ENCODE data around the gene MEOX1.
"Not testable (repeated sequence)": the region's sequence is repeated elsewhere in the genome, so short reads cannot be mapped to it uniquely, and the experiment has no call there.

The MEOX1 gene

DNA sequence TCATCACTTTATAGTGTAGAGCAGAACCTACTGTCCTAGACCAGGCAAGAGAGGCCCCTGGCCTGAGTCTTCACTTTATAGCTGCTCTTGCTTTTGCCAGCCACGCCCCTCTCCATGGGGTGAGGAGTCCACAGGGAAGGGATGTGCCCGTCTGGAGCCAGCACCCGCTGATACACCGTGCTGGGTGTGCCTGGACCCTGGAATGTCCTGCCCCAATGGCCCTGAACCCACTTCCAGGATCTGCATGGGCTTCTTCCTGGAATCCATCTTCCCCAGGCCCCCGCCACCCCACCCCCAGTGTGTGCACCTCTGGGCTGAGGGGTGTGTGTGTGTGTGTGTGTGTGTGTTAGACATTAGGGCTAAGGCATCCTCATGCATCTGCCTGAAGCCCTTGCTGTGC lies 44.9 kb downstream of the MEOX1 start:
- no peak for DNase-seq (ENCODE audit: low read depth)

DNA sequence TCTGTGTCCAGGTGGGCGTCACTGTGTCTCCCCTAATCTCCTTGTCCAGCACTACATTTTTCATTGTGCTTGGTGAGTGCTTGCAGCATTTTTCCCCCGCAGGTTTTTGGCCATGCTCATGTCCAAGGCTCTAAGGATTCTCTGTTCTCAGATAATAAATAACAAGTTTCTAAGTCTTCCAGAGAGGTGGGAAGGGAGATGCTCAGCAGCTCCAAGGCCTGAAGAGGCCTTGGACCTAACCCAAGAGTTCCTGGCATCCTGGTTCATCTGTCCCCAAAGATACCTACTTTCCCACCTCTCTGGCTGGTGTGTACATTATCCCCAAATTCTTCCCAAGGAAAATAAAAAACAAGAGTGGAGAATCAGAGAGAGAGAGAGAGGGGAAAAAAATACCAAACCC lies 45.3 kb downstream of the MEOX1 start:
- no peak for DNase-seq (ENCODE audit: low read depth)

DNA sequence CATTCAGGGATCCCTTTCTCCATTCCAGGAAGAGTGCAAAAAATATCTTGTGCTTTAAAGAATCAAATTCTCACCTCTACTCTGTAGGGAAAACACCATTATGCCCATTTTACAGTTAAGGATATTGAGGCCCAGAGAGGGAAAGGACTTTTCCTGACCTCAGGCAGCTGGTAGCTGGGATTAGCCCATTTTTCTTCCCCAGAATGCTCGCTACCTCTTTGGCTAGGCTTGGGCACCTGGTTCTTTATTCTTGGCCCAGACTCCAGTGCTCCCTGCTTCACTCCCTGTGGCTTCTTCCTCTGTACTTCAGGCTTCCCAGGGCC lies 45.7 kb downstream of the MEOX1 start:
- no peak for DNase-seq (ENCODE audit: low read depth)

DNA sequence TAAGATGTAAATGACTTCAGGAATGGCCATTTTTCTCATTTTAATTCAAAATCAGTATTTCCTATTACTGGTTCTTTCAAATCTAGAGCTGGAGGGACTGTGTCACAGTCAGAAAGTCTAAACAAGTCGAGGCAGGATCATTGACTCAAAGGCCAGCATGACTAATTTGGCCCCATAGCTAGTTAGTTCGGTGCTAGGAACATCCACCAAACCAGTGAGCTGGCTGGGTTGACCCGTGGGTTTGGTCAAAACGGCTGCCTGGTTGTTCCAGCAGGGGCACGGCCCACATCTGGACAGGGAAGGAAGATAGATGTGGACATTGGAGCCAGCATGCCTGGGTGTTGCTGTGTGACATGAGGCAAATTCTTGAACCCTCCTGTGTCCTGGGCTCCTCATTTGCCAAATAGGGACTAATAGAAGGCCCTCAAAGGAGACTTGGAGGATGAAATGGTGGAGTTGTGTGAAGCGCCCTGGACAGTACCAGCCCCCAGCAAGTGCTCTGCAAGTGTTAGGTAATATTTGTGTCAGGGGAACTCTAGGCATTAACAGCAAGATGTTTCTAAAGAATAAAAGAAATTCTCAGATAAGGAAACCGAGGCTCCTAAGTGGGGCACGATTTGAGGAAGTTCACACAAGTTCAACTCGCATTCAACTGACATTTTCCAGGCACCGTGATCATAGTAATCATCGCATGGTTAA lies 46.2 kb downstream of the MEOX1 start:
- no peak for DNase-seq (ENCODE audit: low read depth)

DNA sequence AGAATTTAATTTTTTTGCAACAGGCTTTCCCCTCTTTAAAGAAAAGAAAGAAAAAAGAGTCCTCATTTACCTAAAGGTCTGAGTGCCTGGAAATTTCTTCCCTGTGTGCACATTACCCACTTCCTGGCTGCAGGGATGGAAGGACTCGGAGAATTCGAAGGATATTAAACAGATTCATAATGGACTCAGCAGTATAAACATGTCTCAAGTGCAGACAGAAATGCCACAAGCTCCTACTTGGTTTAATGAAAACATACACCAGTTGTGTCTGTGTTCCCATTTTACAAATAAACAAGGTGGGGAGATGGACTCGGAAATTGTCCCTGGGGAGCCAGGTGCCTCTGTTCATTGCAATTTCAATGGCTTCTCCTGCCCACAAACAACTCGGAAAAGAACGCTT lies 47.2 kb downstream of the MEOX1 start:
- DNase-seq (ENCODE audit: low read depth) = no peak

DNA sequence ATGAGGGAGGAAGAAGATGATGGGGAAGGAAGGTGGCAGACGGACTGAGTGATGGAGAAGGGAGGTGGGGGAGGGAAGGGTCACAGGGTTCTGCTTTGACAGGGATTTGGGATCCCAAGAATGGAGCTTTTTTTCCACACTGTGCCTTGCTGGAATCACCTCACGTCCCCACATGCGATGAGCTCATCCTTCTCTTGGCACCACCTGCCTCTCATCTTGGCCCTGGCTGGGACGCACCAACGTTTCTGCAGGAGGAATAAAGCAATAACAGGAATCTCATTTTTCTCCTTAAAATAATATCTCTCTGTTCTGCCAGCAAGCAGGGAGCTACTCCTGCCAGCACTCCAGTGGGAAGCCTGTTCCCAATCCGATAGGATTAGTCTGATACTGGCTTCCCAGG lies 47.8 kb downstream of the MEOX1 start:
- DNase-seq (ENCODE audit: low read depth) = no peak

DNA sequence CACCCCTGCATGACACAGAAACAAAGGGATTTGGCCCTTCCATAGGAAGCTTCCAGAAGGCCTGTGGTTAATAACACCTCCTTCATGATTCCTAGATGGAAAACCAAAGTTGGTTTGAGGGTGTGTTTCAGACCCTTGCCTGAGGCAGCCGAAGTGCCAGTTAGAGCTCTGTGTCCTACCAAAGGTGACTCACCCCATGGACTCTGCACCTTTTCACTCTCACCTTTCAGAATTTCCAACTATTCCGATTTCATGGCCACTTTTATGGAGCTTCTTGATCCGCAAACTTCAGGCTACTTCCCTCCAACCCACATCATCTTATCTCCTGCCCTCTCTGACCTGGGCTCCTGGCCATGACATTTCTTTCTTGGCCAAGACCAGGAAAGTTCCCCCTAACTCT lies 49.2 kb downstream of the MEOX1 start:
- no peak for DNase-seq (ENCODE audit: low read depth)

DNA sequence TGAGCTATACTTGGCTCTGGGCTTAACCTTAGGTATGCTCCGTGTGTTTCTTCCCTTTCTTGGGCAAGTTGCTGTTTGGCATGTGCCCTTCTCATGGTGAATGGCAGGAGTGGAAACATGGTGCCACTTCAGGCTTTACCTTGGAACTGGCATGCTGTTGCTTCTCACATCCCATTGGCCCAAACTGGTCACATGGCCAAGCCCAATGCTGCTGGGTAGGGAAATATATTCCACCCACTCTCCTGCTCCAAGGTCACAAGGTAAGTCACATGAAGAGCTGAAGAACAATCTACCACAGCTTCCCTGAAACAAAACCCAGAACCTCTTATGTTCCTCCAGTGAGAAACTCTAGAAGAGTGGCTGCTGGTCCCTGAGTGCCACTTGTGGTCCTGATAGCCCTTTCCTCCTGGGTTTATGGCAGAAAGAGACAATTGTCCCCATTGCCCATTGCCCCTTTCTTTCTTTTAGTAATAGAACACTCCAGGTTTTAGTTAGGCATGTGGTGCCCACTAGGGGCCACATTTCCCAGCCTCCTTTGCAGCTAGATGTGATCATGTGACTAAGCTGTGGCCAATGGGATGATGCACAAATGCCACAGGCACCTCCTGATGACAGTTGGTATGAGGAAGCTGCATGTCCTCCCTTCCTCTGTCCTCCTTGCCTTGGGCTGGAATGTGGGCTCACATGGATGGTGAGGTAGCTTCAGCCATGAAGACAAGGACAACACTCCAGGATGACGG lies 50.3 kb downstream of the MEOX1 start:
- DNase-seq (ENCODE audit: low read depth) = no peak

DNA sequence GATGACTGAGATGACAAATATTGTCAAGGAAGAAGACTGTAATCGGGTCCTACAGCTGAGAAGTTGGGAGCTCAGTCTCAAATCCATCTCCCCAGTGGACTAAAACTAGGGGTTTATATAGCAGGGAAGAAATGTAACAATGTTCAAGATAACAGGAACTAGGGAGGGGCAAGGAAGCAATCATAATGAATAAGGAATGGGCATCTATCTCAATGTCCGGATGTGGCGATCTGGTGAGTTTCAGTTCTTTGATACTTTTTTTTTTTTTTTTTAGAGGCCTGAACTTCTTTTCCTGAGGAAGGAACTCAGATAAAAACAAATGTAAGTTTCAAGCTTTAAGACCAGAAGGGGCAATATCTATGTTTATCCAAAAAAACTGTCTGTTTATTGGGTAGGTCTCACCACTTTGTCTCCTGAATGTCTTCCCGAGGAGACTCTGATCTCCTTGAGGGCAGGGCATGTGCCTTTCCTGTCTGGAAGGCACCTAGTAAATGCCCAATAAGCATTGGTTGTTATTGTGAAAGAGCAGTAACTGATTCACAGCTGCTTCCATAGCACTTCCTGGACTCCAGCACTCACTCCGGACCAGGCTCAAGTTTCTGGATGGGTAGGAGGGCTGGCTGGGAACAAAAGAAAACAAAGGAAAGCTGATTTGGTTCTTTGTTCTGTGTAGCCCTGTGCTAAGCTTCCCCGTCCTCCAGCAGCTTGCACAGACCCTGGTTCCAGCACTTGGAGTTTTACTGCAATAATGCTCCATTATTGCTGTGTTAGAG lies 51.9 kb downstream of the MEOX1 start:
- no peak for DNase-seq (ENCODE audit: low read depth)

DNA sequence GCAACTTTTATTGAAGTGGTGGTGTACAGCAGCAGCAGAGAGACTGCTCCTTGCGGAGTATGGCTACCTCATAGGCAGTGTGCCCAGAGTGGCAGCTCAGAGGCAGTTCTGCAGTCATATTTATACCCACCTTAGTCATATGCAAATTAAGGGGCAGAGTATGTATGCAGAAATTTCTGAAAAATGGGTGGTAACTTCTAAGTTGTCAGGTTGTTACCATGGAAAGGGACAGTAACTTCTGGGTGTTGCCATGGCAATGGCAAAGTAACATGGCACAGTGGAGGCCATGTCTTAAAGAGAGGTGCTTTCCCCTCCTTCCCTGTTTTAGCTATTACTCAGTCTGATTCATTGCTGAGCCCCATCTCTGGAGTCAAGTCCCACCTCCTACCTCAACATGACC lies 53.4 kb downstream of the MEOX1 start:
- DNase-seq (ENCODE audit: low read depth) = no peak

DNA sequence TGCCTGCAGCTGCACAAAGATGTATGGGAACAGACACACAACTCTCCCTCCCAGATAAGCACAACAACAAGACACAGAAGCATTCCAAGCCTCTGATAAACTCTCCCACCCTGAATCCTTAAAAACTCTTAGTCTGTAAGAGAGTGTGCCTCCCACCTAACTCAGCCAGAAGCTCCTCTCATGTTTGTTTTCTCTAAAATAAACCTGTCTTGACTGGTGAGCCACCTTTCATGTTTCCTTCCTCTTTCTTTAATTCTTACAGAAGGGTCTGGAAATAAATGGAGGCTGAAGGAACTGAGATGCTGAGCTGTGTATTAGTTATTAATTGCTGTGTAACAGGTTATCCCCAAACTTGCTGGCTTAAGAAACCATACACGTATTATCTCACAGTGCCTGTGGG lies 57.2 kb downstream of the MEOX1 start:
- no peak for DNase-seq (ENCODE audit: low read depth)

DNA sequence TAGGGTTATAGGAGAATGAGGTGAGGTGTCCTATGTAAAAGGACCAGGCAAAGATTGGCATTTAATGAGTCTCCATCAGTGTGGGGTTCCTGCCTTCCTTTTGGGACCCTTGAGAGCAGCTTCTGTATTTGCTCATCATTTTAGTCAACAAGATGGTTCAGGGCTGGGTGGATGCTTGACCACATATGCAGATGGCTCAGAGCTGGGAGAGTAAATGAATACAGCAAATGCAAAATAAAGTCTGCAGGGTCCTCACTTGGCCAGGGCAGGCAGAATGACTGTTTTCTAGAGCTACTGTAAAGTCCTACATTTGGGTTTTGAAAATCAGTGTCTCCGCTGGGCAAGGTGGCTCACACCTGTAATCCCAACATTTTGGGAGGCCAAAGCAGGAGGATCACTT lies 58.4 kb downstream of the MEOX1 start:
- DNase-seq (ENCODE audit: low read depth) = no peak

DNA sequence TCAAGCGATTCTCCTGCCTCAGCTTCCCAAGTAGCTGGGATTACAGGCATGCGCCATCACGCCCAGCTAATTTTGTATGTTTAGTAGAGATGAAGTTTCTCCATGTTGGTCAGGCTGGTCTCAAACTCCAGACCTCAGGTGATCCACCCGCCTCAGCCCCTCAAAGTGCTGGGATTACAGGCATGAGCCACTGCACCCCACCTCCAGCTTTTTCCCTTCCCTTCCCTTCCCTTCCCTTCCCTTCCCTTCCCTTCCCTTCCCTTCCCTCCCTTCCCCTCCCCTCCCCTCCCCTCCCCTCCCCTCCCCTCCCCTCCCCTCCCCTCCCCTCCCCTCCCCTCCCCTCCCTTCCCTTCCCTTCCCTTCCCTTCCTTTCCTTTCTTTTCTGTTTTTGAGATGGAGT lies 59.2 kb downstream of the MEOX1 start:
- DNase-seq (ENCODE audit: low read depth) = not testable (repeated sequence)

DNA sequence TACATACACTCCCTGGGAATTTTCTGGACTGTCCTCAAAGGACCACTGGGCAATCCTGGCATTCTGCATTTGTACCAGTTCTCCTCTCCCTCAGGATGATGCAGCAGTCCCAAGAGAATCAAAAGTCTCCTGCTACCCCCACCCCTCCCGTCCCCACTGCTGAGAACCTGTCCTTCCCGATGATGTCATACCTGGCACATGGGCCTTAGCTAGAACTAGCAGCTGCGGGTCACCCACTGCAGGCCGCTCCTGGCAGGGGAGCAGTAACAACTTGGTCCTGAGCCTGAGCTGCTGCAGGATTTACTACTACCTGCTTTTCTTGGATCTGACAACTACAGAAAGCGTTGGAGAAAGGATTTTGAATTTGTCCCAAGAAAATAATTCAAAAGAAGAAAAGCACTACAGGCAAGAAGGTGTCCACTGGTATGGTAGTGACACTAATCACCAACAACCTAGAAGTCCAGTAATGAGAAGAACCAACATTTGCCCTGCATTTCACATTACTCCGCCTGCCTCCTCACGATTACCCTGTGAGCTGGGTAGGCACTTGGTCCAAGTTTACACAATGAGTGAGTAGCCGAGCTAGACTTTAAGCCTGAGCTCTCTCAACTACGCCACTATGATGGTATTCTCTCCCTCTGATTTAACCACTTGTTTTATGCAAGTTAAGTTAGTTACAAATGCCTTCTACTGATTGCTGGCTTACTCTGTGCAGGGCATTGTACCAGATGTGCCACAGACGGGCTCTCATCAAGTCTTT lies 60.3 kb downstream of the MEOX1 start:
- DNase-seq (ENCODE audit: low read depth) = no peak

DNA sequence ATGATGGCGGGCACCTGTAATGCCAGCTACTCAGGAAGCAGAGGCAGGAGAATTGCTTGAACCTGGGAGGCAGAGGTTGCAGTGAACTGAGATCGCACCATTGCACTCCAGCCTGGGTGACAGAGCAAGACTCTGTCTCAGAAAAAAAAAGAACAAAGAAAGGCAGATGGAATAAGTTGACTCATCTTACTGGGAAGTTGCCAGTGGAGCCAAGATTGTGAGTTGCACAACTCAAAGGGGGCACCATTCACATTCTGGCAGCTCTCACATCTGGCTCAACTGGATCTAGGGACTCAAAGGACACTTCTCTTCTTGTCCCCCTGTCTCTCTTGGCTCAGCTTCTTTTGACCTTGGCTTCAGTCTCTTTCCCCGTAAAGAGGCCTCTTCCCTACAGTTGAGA lies 61.9 kb downstream of the MEOX1 start:
- DNase-seq (ENCODE audit: low read depth) = no peak

DNA sequence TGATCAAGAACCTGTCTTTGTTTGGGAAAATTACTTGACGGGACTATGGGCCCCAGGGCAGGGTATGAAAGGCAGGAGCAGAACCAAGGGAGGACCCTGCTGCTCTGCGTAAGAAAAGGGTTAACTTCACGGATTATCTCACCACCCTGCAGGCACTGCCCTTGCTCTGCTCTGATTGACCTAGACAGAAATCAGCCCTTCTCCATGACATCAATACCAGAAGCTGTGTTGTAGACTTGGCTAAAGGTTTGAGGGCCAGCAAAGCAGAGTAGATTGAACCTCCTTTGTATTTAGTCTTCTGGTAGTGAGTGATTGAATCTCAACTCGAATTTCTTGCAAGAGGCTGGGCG lies 62.7 kb downstream of the MEOX1 start:
- no peak for DNase-seq (ENCODE audit: low read depth)

DNA sequence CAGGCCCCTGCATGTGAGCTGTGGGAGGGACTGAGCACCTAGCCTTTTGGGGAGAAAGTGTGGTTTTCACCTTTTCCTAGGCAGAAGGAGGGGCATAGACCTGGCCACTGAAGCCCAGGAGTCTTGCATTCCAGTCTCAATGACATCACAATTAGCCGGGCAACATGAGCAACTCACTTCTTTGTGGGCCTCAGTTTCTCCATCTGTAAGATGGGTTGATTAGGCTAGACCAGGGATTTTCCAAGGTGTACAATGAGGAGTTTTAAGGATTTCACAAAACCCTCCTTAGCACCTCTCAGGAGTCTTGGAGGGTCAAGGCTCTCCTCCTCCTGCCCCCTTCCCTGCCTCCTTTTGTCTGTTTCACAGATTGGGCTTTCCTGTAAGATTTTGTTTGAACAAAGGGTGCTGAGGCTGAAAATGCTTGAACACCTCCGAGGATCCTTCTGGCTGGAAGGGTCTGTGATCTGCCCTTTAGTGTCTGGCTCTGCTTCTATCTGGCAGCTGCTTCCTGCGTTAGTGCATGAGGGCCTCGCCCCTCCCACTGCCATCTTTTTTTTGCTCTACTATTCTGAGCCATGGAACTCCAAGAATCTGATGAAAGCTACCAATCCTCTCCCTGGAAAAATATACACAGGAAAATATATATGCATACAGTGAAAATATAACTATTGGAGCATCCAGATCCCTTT lies 63.2 kb downstream of the MEOX1 start:
- DNase-seq (ENCODE audit: low read depth) = no peak

DNA sequence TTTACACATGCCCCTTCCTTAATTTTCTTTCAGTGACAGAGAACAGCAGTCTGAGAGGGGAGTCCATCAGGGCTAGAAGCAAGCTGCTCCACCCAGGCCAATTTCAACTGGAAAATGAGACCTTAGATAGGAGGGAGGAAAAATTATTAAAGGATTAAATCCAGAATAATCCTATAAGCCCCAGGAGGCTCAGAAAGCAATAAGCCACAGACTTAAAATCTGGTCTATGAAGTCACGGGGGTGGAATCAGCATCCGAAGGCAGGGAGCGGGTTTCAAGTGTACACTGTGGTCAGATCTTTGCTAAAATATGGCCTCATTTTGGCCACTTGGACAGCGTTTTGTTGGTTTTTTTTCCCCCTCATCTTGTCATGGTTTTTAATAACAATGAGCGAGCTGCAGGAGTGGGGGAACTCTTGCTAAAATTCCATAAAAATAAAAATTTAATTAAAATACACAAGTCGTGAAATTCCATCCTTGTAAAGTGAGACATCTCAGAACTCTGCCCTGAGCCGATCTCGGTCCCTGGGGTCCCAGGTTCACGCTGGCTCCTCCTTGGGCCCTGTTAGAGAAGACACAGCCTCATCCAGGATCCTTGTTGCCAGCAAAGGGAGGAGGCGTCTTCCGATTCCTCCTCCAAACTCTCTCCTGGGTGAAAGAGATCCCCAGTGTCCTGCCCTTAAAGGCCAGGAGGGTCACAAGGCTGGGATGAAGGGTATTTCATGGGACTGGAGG lies 63.9 kb downstream of the MEOX1 start:
- no peak for DNase-seq (ENCODE audit: low read depth)

DNA sequence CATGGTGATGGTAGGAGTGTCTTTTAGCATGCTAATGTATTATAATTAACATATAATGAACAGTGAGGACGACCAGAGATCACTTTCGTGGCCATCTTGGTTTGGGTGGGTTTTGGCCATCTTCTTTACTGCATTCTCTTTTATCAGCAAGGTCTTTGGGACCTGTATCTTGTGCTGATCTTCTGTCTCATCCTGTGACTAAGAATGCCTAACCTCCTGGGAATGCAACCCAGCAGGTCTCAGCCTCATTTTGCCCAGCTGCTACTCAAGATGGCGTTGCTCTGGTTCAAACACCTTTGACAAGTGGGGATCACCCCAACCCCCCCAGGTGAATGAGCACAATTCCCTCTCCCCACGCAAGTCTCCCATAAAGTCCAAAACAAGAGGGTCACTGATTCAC lies 66.3 kb downstream of the MEOX1 start:
- DNase-seq (ENCODE audit: low read depth) = no peak

DNA sequence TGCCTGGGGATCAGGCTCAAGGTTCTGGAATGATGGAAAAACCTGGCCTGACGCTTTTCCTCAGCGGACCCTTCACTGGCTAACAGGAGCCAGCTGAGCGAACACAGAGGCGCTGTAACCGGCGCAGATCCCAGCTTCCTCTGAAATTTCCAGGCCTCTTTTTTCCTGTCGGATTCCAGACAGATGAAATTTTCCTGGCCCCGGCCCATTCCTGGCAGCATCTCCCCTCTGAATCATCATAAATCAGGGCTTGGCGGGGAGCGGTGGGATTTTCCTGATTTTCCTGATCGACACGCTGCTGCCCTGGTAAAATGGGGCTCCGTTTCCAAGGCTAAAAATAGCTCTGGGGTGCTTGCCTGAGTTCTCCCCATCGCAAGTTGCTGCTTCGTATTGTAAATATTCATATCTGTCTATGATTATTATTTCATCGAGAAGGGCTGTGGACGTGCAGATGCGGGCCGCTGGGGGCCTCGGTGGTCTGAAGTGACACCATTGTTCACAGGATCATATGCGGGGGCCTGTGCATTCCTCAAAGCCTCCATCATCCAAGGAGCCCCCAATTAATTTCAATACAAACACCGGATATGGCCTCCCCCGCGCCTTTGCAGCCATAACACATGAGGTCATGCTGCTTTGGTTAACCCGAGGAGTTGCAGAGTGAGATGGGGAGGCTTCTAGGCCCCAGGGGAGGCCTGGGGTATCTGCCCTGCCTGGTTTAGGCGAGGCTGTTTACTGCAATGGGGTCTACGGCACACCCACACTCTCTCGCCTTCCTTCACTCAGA lies 69.8 kb downstream of the MEOX1 start:
- no peak for DNase-seq (ENCODE audit: low read depth)

DNA sequence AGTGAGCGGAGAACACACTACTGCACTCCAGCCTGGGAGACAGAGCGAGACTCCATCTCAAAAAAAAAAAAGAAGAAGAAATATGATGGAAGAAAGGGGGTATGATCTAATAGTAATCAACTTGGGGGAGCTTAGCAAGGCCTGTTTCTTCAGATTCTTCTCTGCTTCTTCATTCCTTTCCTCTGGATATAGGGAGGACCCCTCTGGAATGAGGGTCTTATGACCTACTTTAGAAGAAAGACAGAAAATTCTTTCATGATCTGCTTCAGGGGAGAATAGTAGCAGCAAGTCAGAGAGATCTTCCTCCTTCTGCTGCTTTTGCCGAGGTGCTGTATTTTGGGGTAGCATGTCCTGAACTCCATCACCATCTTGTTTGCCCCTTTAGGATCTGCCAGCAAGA lies 70.7 kb downstream of the MEOX1 start:
- no peak for DNase-seq (ENCODE audit: low read depth)

Measured in stimulated activated CD4-positive, alpha-beta T cell treated with anti-CD3 and anti-CD28 coated beads, Interleukin-2, amount 100 ng/mL, for 4 hours (primary cell).